Endometrial microvascular endothelial cells (primary cell): ENCODE data around the gene CPNE6. TPM values are rescaled to one million over a fixed set of nuclear protein-coding genes. Genes with fewer than 3 reads are reported as not detected.
"Not testable (repeated sequence)": the region's sequence is repeated elsewhere in the genome, so short reads cannot be mapped to it uniquely, and the experiment has no call there.

ENCODE experiments used
- in situ Hi-C: cut with HindIII; loops from 2 replicates; pipeline ENCODE4 v1.10.0; 2017; ENCODE audit warnings: low sequenced_read_pairs, low pct_unique_long_range_greater_than_20kb; ENCODE audit errors: inconsistent ontology term
- total RNA-seq: library from RNA; depleted of rRNA; stranded (reverse); fragments of >200 nt; gene quantifications from one replicate; pipeline ENCODE4 v1.2.3, GENCODE V29; 2015; ENCODE audit errors: inconsistent ontology term

Gene CPNE6
- total RNA-seq, 1 donor from 2014 or later, result not detected

- in situ Hi-C loops, result no loop called here
Observed at GRCh38 chr14:24096545-24097181, 25.3 kb downstream of the CPNE6 start.

GRCh38 chr14:24098229-24098926 is 27.0 kb downstream of the CPNE6 start:
- in situ Hi-C loops, result no loop called here

- in situ Hi-C loops, result no loop called here
Observed at GRCh38 chr14:24098927-24099813, 27.8 kb downstream of the CPNE6 start.

GRCh38 chr14:24100197-24100981 is 29.0 kb downstream of the CPNE6 start:
- in situ Hi-C loops, result no loop called here

- in situ Hi-C loops, result no loop called here
Observed at GRCh38 chr14:24100982-24101494, 29.7 kb downstream of the CPNE6 start.

DNA sequence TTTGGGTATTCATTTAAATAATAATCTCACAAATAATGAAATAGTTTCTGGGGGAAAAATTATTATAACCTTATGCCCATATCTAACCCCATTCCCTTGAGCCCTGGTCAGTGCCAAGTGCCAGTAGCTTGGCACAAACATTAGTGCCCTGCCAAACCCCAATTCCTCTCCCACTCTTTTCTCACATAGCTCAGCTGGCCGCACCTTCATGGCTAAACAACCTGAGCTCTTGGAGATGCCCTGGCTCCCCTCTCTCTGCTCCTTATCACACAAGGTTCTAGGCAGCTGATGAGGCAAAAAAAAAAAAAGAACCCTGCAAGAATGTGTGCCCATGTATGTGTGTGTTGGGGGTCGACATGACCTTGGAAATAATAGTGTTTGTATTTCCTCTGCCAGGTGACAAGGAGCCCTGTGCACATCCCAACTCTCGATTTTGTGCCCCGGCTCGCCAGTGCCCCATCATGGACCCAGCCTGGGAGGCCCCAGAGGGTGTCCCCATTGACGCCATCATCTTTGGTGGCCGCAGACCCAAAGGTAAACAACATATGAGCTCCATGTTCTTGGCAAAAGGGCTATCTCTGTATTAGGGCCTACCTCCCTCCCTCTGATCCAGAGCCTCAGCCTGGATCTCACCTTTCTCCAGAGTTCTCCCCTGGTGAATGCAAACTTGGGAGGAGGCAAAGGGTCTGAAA is 31.1 kb downstream of the CPNE6 start:
- in situ Hi-C loops, result no loop called here

DNA sequence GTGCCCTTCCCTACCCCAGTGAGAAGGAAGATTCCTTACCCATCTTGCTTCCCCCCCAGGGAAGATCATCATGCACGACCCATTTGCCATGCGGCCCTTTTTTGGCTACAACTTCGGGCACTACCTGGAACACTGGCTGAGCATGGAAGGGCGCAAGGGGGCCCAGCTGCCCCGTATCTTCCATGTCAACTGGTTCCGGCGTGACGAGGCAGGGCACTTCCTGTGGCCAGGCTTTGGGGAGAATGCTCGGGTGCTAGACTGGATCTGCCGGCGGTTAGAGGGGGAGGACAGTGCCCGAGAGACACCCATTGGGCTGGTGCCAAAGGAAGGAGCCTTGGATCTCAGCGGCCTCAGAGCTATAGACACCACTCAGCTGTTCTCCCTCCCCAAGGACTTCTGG is 32.1 kb downstream of the CPNE6 start:
- in situ Hi-C loops, result no loop called here

DNA sequence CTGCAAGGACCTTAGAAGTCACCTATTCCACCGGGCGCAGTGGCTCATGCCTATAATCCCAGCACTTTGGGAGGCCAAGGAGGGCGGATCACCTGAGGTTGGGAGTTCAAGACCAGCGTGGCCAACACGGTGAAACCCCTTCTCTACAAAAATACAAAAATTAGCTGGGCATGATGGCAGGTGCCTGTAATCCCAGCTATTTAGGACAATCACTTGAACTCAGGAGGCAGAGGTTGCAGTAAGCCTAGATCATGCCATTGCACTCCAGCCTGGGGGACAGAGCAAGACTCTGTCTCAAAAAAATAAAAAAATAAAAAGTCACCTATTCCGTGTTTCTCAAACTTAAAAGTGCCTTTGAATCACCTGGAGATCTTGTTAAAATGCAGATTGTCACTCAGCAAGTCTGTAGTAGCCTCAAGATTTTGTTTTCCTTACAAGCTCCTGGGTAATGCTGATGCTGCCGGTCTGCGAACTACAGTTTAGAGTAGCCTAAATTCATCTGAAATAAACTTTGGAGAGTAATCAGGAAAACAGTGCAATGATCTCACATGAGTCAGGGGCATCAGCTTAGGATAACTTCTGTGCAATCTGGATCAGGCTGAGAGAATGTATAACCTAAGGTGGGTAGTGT is 34.4 kb downstream of the CPNE6 start:
- in situ Hi-C loops, result not testable (repeated sequence)

- in situ Hi-C loops, result no loop called here
Observed at GRCh38 chr14:24106672-24107271, 35.4 kb downstream of the CPNE6 start.

DNA sequence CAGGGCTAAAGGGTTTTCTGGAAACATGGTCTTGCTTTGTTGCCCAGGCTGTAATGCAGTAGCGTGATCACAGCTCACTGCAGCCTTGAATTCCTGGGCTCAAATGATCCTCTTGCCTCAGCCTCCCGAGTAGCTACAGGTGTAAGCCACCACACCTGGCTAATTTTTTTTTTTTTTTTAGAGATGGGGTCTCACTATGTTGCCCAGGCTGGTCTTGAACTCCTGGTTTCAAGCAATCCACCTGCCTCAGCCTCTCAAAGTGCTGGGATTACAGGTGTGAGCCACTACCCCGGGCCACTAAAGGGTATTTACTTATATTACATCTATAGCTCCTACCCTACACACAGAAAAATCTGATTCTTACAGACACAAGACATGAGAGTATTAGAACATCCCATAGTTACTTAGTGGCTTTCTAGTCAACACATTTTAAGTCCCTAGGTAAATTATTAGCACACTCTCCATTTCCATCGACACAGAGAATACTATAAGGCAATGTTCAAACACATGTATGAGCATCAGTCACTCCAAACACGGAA is 37.0 kb downstream of the CPNE6 start:
- in situ Hi-C loops, result no loop called here

DNA sequence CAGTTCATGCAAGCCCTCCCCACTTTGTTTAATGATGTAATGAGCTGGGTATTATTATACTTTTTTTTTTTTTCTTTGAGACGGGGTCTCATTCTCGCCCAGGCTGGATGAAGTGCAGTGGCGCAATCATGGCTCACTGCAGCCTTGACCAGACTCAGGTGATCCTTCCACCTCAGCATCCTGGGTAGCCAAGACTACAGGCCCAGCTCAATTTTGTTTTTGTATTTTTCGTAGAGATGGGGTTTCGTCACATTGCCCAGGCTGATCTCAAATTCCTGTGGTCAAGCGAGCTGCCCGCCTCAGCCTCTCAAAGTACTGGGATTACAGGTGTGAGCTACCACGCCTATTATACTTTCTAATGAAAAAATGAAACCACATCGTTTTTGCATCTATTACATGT is 38.7 kb downstream of the CPNE6 start:
- in situ Hi-C loops, result no loop called here

DNA sequence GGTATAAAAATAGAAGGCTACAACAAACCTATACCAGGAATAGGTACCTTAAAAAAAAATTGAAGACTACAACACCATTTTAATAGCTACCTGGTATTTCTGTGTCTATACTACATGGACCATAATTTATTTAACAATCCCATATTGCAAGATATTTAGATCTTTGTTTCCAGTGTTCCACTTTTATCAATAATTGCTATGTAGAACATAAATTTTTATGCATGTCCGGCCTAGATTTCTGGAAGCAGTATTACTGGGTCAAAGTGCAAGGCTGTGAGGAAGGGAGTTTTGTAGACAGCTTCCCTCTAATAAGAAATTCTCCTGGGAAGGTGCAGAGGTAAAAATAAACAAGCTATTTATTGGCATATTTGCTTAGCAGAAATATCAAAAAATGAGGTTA is 39.2 kb downstream of the CPNE6 start:
- in situ Hi-C loops, result no loop called here

DNA sequence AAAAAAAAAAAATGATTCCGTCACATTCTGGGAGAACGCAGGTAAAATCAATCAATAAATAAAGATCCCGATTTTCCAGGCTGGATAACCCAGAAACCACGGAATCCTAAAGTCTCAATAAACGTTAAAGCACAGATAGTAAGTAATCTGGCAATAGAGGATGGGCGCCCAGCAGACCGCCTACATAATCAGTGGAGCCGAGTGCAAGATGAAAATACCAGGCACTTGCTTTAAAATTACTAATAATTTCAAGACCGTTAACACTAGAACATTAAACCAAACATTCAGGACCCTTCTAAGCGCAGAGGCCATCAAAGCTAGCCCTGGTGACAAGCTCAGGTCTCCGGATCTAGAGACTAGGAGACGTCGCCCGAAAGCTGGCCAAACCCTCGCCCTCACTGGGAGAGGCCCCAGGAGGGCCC is 42.0 kb downstream of the CPNE6 start:
- in situ Hi-C loops, result no loop called here

GRCh38 chr14:24113801-24114531 is 42.6 kb downstream of the CPNE6 start:
- in situ Hi-C loops, result no loop called here

DNA sequence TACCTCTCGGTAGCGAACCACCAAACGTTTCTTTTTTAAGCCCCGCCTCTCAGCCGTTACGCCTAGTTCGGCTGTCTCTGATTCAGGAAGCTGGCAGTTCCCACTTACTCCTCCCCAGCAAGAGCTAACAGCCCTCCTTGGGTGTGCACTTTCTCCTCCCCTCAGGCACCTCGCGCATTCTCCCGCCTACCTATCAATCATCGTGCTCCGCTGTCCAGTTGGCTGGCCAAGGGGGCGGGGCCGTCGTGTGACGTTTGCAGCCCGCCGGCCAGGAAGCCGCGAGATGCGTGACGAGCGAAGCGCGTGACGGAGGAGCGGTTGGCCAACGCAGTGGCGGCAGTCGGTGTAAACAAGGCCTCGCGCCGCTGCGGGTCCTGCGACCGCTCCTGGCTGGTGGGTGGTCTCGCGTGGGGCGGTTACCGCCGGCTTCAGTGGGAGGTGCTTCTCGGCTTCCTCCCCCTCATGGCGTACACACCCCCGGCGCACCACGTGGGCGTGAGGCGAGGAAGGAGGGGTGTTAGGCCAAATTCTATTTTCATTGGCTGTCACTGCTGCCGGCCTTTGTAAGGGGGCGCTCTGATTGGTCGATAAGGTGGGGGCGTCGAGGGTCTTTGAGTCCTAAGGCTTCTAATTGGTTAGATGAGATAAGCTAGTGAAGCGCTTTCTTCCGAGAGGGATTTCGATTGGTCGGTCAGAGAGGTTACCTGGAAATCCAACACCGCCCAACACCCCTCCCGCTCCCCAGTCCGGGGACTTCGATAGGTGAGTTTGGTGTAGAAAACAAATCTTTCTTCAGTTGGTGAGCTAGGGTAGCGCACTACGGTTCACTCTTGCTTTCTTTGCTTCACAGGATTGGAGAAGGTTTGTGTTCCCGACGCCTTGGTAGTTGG is 43.4 kb downstream of the CPNE6 start, which contains the start of the genes DCAF11 and NRL:
Gene DCAF11, plus strand, starts transcription at position 246 of the 890 bp plus-strand sequence. CDS start 818 bp downstream, outside the sequence.
Gene NRL, minus strand, starts transcription at position 418 of the 890 bp plus-strand sequence. CDS start 32,101 bp downstream, outside the sequence.
- in situ Hi-C loops, result no loop called here
